MCF 10A (cell line): ENCODE data around the gene ULK4. TPM values are rescaled to one million over a fixed set of nuclear protein-coding genes. Genes with fewer than 3 reads are reported as not detected.

Experiments
- BruUV-seq: library from RNA; stranded (reverse); fragments of 400-500 nt; replicated peaks from 2 replicates; lab custom pipeline; 2021; lab: Mats Ljungman, UMichigan
- CTCF ChIA-PET: fragments of 300-600 bp; sonication (Branson Sonifier 250); formaldehyde crosslinking; extraction: SDS; loops from one replicate; lab custom pipeline; 2021; ENCODE audit warnings: antibody characterized with exemption, inconsistent platforms; lab: Yijun Ruan, JAX
- POLR2A ChIA-PET: fragments of 300-600, 350-650 bp; sonication (Branson Sonifier 250); formaldehyde crosslinking; extraction: SDS; loops from one replicate; lab custom pipeline; 2020; ENCODE audit warnings: antibody characterized with exemption, inconsistent platforms; lab: Yijun Ruan, JAX
- DNase-seq: peaks from one replicate; pipeline ENCODE4 v3.0.0-alpha.2; 2018; ENCODE audit not compliant: unreplicated experiment
- H3K27ac Mint-ChIP-seq: one replicate; pipeline ENCODE4 v1.8.0; 2022; ENCODE audit warnings: mild to moderate bottlenecking, low read depth, mixed read lengths; ENCODE audit not compliant: unreplicated experiment
- H3K27me3 Mint-ChIP-seq: one replicate; pipeline ENCODE4 v1.8.0; 2022; ENCODE audit warnings: mixed read lengths; ENCODE audit not compliant: insufficient read depth, unreplicated experiment
- H3K36me3 Mint-ChIP-seq: one replicate; pipeline ENCODE4 v1.8.0; 2022; ENCODE audit warnings: mild to moderate bottlenecking, moderate library complexity, mixed read lengths; ENCODE audit not compliant: insufficient read depth, unreplicated experiment
- H3K4me1 Mint-ChIP-seq: one replicate; pipeline ENCODE4 v1.8.0; 2022; ENCODE audit warnings: mixed read lengths; ENCODE audit not compliant: insufficient read depth, unreplicated experiment
- H3K4me3 Mint-ChIP-seq: one replicate; pipeline ENCODE4 v1.8.0; 2022; ENCODE audit warnings: mild to moderate bottlenecking, moderate library complexity, mixed read lengths; ENCODE audit not compliant: unreplicated experiment
- H3K9me3 Mint-ChIP-seq: one replicate; pipeline ENCODE4 v1.8.0; 2022; ENCODE audit warnings: mixed read lengths; ENCODE audit not compliant: unreplicated experiment
- intact Hi-C: fragments of 100-400 bp; cut with micrococcal nuclease; formaldehyde crosslinking; loops from 2 replicates; pipeline ENCODE4 v1.14.1; 2022
- total RNA-seq: library from RNA; stranded (reverse); gene quantifications from 2 replicates; pipeline ENCODE4 v1.2.3, GENCODE V29; 2022
- TF ChIP-seq, protein P1 (sequence below): fragments of 200-600 bp; IDR thresholded peaks from one replicate; pipeline ENCODE4 v1.8.0; 2022; ENCODE audit warnings: antibody characterized with exemption, mild to moderate bottlenecking; ENCODE audit not compliant: unreplicated experiment

The ULK4 gene
- total RNA-seq, 1 experiment from 2014 or later: 7.8 TPM

DNA sequence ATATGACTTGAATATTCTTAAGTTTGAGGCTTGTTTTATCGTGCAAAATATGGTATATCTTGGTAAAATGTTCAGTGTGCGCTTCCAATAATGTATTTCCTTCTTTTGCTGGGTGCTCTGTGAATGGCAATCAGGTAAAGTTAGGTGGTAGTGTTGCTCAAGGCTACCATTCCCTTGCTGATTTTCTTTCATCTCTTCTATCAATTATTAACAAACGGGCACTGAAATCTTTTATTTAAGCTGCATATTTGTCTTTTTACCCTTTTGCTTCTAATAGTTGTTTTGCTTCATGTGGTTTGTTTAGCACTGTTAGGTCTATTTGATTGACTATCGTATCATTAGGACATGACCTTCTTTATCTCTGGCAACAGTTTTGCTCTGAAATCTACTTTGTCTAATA lies 520.3 kb downstream of the ULK4 start:
- no peaks in the 10 kb centered on the region for H3K9me3 Mint-ChIP-seq
- intact Hi-C loops: no loop called here
- H3K27ac Mint-ChIP-seq: no peak overlapping the region
- H3K4me1 Mint-ChIP-seq: no peaks in the 10 kb centered on the region
- TF ChIP-seq, protein P1, sequence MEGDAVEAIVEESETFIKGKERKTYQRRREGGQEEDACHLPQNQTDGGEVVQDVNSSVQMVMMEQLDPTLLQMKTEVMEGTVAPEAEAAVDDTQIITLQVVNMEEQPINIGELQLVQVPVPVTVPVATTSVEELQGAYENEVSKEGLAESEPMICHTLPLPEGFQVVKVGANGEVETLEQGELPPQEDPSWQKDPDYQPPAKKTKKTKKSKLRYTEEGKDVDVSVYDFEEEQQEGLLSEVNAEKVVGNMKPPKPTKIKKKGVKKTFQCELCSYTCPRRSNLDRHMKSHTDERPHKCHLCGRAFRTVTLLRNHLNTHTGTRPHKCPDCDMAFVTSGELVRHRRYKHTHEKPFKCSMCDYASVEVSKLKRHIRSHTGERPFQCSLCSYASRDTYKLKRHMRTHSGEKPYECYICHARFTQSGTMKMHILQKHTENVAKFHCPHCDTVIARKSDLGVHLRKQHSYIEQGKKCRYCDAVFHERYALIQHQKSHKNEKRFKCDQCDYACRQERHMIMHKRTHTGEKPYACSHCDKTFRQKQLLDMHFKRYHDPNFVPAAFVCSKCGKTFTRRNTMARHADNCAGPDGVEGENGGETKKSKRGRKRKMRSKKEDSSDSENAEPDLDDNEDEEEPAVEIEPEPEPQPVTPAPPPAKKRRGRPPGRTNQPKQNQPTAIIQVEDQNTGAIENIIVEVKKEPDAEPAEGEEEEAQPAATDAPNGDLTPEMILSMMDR: no peak
- BruUV-seq: no TSS peak
- CTCF ChIA-PET: interaction anchor here (0.7 kb wide), 1 partner anchor 276 kb away, joined by 3 read pairs; no protein-coding TSS in a partner anchor
- POLR2A ChIA-PET: no interaction called here
- no peaks in the 10 kb centered on the region for H3K36me3 Mint-ChIP-seq
- H3K4me3 Mint-ChIP-seq: no peak overlapping the region
- no peaks in the 10 kb centered on the region for H3K27me3 Mint-ChIP-seq
- DNase-seq: no peak

DNA sequence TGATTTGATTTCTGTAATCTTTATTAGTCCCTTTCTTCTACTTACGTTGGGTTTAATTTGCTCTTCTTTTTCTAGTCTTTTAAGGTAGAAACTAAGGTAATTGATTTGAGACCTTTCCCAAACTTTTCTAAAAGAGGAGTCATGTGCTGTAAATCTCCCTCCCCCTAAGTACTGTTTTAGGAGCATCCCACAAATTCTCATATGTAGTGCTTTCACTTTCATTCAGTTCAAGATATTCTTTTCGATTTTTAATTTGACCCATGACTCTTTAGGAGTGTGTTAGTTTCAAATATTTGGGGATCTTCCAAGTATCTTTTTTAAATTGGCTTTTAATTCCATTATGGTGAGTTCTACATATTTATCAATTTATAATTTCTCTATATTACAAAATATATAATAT lies 520.8 kb downstream of the ULK4 start:
- Mint-ChIP-seq H3K4me1 (no peaks in the 10 kb centered on the region), H3K4me3 (no peak overlapping the region), H3K36me3 (no peaks in the 10 kb centered on the region), H3K27ac (no peak overlapping the region), H3K9me3 (no peaks in the 10 kb centered on the region), H3K27me3 (no peaks in the 10 kb centered on the region)
- CTCF ChIA-PET: no interaction called here
- POLR2A ChIA-PET: no interaction called here
- intact Hi-C loops: no loop called here
- no TSS peak for BruUV-seq
- TF ChIP-seq, protein P1: no peak
- DNase-seq: no peak

DNA sequence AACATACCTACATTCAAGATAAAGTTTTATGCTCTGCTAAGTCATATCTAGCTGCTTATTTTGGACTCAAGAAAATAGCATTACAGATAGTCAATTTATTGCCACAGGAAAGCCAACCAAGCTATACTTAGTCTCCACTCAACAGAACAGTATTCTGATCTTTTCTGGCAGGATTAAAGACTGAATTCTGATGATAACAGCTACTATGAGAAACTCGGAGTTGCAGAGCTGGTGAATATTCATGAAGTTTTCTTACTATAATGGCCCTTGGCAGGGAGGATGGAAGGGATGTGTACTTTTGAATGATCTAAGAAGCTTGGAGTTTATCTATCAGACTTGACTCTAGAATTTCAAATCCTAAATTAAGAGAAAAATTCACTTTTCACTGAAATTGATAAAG lies 524.9 kb downstream of the ULK4 start:
- BruUV-seq: no TSS peak
- intact Hi-C loops: no loop called here
- no peak for DNase-seq
- ChIA-PET CTCF (no interaction called here), POLR2A (no interaction called here)
- TF ChIP-seq, protein P1: no peak
- Mint-ChIP-seq H3K27ac (no peak overlapping the region), H3K4me3 (no peak overlapping the region), H3K4me1 (no peaks in the 10 kb centered on the region), H3K9me3 (no peaks in the 10 kb centered on the region), H3K27me3 (no peaks in the 10 kb centered on the region), H3K36me3 (no peaks in the 10 kb centered on the region)

DNA sequence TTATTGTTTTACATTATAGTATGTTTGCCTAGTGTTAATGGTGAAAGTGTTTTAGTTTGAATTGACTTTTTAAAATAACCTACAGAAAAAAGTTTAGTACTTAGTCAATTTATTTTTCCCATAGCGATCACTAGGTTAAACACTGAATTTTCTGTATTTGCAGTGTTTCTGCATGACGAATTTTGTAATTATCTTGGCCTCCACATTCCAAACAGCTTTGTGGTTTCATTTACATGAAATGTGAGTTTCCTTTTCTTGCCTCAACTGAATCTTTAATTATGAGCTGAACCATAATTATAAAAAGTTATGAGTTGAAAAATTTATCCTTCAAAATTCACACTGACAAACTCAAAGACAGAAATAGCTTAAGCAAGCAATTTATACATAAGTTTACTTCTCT lies 527.1 kb downstream of the ULK4 start:
- H3K9me3 Mint-ChIP-seq: no peaks in the 10 kb centered on the region
- H3K4me1 Mint-ChIP-seq: no peaks in the 10 kb centered on the region
- no TSS peak for BruUV-seq
- intact Hi-C loops: no loop called here
- no peaks in the 10 kb centered on the region for H3K36me3 Mint-ChIP-seq
- TF ChIP-seq, protein P1: no peak
- H3K27ac Mint-ChIP-seq: no peak overlapping the region
- CTCF ChIA-PET: no interaction called here
- POLR2A ChIA-PET: no interaction called here
- H3K4me3 Mint-ChIP-seq: no peak overlapping the region
- DNase-seq: no peak
- no peaks in the 10 kb centered on the region for H3K27me3 Mint-ChIP-seq
